Activated CD8-positive, alpha-beta memory T cell treated with anti-CD3 and anti-CD28 coated beads for 36 hours (primary cell): Measurements from ENCODE around the gene DSC2. TPM values are rescaled to one million over a fixed set of nuclear protein-coding genes. Genes with fewer than 3 reads are reported as not detected.
"Not testable (repeated sequence)": the region's sequence is repeated elsewhere in the genome, so short reads cannot be mapped to it uniquely, and the experiment has no call there.

ENCODE experiments used
- CTCF ChIA-PET: fragments of 350-600 bp; sonication (Branson Sonifier 250); formaldehyde crosslinking; loops from one replicate; lab custom pipeline; 2021; ENCODE audit warnings: antibody characterized with exemption; lab: Charles Lee
- POLR2A ChIA-PET: fragments of 350-600 bp; sonication (Branson Sonifier 250); formaldehyde crosslinking; loops from one replicate; lab custom pipeline; 2021; ENCODE audit warnings: antibody characterized with exemption; lab: Charles Lee
- total RNA-seq, 2 experiments: library from RNA; stranded (reverse); gene quantifications; one replicate each; pipeline ENCODE4 v1.2.3, GENCODE V29; 2021

Gene DSC2
- not detected for total RNA-seq

DNA sequence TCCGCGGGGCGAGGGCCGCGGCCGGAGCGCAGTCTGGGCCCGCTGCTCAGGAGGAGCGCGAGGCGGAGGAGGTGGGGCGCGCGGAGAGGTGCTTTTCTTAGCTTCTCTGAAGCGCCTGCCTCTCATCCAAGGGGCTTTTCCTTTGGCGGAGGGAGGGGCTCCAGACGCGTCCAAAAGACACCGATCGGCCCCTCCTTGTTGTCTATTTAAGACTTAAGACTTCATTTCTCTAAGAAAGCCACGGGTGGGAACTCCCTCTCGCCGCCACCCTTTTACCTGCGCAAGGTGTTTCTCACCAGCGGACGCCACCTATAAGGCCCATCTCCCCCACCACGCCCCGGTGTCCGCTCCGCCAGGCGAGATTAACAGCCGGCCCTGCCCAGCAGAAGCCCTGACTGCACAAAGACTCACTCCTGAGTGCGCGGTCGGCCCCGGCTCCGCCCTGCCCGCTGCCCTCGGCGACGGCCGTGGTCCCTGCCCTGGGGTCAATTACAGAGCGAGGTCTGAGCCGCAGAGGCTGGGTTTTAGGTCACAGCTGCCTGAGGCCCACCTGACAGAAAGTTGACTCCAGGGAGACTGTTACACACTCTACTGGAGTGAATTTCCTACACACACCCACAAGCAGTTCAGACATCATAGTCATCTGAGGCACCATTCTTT lies at the start of gene DSC2:
Gene DSC2, minus strand, starts transcription at position 397 of the 660 bp plus-strand sequence. CDS start 450 bp downstream, outside the sequence.
- POLR2A ChIA-PET: no interaction called here

GRCh38 chr18:31149351-31149750 lies 47.1 kb upstream of the DSC2 start:
- ChIA-PET POLR2A (no interaction called here), CTCF (no interaction called here)

More for the DNA sequence above, at the start of gene DSC2:
- CTCF ChIA-PET: no interaction called here

GRCh38 chr18:31148600-31148999 lies 46.4 kb upstream of the DSC2 start:
- ChIA-PET CTCF (no interaction called here), POLR2A (no interaction called here)

GRCh38 chr18:31146809-31147208 lies 44.6 kb upstream of the DSC2 start:
- CTCF ChIA-PET: no interaction called here
- POLR2A ChIA-PET: no interaction called here

DNA sequence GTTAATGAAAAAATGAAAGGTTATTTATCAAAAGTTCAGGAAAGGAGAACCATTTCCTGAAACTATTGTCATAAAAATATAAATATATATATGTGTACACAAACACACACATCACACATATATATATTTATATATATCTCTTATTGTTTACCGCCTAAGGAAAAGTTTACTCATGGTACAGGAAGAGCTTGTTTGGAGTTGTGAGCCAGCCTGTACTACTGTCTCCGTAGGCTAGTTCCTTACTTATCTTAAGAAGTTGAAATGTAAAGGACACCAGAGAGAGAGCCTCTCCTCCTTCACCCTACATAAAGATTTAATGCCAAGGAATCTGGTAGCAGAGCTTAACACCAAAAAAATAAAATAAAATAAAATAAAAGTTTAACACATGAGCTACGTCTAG lies 40.8 kb upstream of the DSC2 start:
- ChIA-PET POLR2A (no interaction called here), CTCF (no interaction called here)

- ChIA-PET POLR2A (no interaction called here), CTCF (no interaction called here)
Observed at GRCh38 chr18:31138709-31139108, 36.5 kb upstream of the DSC2 start.

- POLR2A ChIA-PET: no interaction called here
- CTCF ChIA-PET: no interaction called here
Observed at GRCh38 chr18:31134988-31135529, 32.8 kb upstream of the DSC2 start.

DNA sequence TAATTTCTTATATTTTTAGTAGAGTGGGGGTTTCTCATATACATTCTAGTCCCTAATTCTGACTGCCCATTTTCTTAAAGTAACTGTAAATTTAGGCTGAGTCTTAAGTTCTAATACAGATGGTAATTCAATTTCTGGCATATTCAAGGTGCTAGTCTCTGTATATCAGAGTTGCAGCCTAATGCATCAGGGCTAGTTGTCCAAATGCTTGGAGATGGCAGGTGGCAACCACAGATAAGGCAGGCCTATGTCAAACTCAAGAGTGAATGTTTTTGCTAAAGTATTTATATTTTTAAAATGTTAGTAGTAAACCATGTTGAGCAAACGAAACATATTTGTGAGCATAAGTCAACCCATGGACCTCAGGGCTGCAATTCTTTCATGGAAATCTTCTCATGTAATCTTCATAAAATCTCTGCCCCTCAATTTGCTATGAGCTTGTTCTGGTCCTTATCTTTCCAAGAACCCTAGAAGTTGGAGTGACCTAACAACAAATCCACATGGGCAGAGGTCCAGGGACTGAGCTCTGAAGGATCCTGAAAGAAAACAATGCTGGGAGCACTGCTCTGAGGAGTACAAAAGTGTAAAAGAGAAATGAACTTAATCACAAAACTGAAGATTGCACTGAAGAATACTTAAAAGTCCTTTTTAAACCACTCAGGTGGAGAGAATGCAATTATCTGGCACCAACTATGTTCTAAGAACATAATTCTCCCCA lies 27.3 kb upstream of the DSC2 start:
- ChIA-PET CTCF (interaction anchor here (0.7 kb wide), 1 partner anchor 30 kb away, joined by 3 read pairs; no protein-coding TSS in a partner anchor), POLR2A (interaction anchor here (0.6 kb wide), 1 partner anchor 1420 kb away, joined by 3 read pairs; no protein-coding TSS in a partner anchor)

DNA sequence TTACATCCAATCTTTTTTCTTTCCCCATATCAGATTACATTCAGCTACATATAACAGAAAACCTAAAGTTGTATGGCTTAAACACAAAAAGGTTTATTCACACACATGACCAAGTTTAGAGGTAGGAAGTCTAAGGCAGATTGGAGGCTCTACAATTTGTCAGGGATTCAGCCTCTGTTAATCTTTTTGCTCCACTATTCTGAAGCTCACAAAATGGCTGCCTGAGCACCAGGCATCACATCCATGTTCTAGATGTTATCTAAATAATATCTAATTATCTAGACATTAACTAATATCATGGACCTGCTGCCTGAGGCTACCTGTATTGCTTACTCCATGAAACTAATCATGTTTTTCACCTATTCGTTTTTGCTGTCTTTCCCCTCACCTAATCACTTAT lies 23.7 kb upstream of the DSC2 start:
- CTCF ChIA-PET: no interaction called here
- POLR2A ChIA-PET: no interaction called here

DNA sequence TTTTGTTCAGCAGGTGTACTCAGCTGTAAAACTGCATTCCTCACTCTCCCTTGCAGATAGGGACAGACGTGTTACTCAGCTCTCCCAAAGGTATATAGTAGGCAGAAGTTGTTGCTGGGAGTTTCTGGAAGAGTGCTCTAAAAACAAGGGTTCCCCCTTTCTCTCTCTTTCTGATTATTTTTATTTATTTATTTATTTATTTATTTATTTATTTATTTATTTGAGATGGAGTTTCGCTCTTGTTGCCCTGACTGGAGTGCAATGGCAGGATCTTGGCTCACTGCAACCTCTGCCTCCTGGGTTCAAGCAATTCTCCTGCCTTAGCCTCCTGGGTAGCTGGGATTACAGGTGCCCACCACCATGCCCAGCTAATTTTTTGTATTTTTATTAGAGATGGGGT lies 20.9 kb upstream of the DSC2 start:
- POLR2A ChIA-PET, CTCF ChIA-PET: not testable (repeated sequence)

DNA sequence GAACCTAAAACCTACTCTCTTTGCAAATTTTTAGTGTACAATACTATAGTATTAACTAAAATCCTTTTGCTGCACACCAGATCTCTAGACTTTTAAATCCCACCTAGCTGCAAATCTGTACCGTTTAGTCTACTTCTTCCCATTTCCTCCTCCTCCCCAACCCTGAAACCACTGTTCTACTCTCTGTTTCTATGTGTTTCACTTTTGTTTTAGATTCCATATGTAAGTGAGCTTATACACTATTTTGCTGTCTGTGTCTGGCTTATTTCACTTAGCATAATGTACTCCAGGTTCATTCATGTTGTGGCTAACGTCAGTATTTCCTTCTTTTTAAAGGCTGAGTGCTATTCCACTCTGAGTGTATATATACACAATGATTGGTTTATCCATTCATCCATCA lies 18.4 kb upstream of the DSC2 start:
- CTCF ChIA-PET: no interaction called here

DNA sequence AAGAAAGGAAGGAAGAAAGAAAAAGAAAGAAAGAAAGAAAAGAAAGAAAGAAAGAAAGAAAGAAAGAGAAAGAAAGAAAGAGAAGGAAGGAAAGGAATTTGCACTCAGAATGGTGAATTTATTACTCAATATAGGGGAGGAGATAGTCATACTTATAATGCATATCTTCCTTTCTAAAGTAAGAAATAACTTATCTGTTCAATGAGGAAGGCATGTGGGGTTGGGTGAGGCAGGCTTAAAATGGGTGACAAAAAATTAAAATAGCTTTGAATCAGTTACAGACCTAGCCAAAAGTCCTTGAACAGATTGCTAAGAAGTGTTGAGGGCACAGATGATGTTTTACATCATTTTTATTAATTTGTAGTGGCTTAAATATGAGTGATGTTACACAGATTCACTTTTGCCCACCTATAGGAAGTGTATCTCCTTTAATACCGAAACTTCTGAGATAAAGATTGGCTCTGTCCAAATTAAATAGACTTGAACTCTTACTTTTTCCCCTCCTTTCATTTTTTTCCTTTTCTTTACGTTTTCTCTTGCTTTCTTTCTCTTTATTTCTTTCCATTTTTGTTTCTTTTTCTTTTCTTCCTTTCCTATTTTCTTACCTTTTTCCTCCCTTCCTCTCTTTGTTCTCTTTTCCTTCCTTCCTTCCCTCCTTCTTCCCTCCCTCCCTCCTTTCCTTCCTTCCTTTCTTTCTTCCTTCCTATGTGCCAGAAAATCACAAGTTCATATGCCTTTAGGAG lies 14.8 kb upstream of the DSC2 start:
- ChIA-PET CTCF (no interaction called here), POLR2A (no interaction called here)

More for the DNA sequence above, 18.4 kb upstream of the DSC2 start:
- POLR2A ChIA-PET: no interaction called here

DNA sequence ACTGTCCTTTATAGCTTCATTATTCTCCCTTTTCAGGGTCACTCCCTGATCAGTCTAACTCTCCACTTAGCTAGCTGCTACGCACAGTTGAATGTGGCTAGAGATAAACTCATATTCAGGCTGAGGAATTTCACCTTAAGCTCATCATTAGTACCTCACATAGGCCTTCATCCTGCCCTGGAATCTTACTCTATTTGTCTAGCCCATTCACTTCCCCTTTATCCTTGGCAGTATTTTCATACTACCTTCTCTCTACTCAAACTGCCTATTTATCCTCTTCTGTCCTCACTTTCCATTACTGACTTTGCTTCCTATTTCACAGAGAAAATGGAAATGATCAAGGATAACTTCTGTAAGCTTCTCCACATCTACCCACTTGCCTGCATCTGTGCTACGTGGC lies 10.6 kb upstream of the DSC2 start:
- POLR2A ChIA-PET: no interaction called here
- CTCF ChIA-PET: no interaction called here

DNA sequence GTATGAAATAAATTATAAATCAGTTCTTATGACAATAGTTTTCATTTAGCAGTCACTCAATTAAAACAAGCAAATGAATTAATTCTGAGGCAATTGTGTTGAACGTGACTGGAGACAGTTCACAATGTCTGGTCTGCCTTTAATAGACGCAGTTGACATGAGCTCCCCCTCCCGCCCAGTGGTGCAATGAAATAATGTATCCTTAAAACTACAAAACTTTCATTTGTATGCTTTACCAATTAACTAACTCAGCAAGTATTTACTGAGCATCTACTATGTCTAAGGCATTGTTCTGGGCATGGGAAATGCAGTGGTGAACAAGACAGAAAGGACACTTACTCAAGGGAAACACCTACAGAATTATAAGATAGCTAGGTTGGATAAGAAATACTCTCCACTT lies 3.5 kb upstream of the DSC2 start:
- ChIA-PET POLR2A (no interaction called here), CTCF (no interaction called here)

- ChIA-PET CTCF (no interaction called here), POLR2A (no interaction called here)
Observed at GRCh38 chr18:31104444-31104843, 2.2 kb upstream of the DSC2 start.

DNA sequence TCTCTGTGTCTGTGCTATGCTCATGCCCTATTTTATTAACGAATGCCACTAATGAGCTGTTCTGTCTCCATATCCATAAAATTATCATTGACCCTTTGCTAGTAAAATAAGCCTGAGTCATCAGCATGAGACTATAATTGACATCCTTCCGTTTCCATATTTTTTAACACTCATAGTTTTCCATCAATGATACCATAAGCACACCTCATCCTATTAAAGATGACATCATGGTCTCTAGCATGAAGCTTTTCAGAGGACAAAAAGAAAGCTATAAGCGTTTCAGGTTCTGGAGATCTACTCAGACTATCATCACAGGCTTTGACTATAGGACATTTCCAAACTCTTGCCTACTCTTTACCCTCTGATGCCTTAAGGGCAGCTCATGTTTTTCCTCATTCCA lies 1.2 kb upstream of the DSC2 start:
- CTCF ChIA-PET: no interaction called here

GRCh38 chr18:31102941-31103340 lies 720 bp upstream of the DSC2 start:
- ChIA-PET POLR2A (no interaction called here), CTCF (no interaction called here)

More for the DNA sequence above, 1.2 kb upstream of the DSC2 start:
- POLR2A ChIA-PET: no interaction called here

- ChIA-PET POLR2A (no interaction called here), CTCF (no interaction called here)
Observed at GRCh38 chr18:31101183-31102024, 817 bp downstream of the DSC2 start.

- ChIA-PET CTCF (no interaction called here), POLR2A (no interaction called here)
Observed at GRCh38 chr18:31100436-31101182, 1.6 kb downstream of the DSC2 start.
